K562 (cell line): ENCODE data around the gene FJX1.

Source experiments
- POLR2A ChIP-seq: fragments of 450-650 bp; conservative IDR thresholded peaks from 2 replicates; pipeline ENCODE4 v1.6.1; 2016
- POLR2AphosphoS5 ChIP-seq: IDR thresholded peaks from 2 replicates; pipeline ENCODE4 v1.6.1; 2011; ENCODE audit warnings: mild to moderate bottlenecking, low read depth, low read length, moderate library complexity; ENCODE audit not compliant: control insufficient read depth, insufficient read depth
- SMARCA5 ChIP-seq: fragments of 450-650 bp; IDR thresholded peaks from 2 replicates; pipeline ENCODE4 v1.6.1; 2016
- TF ChIP-seq, protein P1 (sequence below): fragments of 150-350 bp; conservative IDR thresholded peaks from 2 replicates; pipeline ENCODE4 v1.6.1; 2014; ENCODE audit warnings: low read length
- TF ChIP-seq, protein P2 (sequence below), 3 experiments: IDR thresholded peaks in 2 of 3; conservative IDR thresholded peaks in 1 of 3; 2 replicates each; pipeline ENCODE4 v1.5.1; 2011 to 2012; ENCODE audit warnings: low read length in 3 of 3, mild to moderate bottlenecking in 3 of 3, control low read depth in 2 of 3, improper control_type of control experiment in 1 of 3, inconsistent platforms in 1 of 3, low read depth in 1 of 3, mixed read lengths in 1 of 3, moderate library complexity in 1 of 3; ENCODE audit not compliant: insufficient read depth in 2 of 3
- TF ChIP-seq, protein P3 (sequence below): sonication (generic); formaldehyde crosslinking; IDR thresholded peaks from 2 replicates; pipeline ENCODE4 v1.8.1; 2022; ENCODE audit warnings: missing genetic modification reagents
- TF ChIP-seq, protein P4 (sequence below): fragments of 250-450 bp; sonication (Bioruptor Pico); IDR thresholded peaks from 2 replicates; pipeline ENCODE4 v1.8.0; 2022; ENCODE audit warnings: moderate library complexity, mild to moderate bottlenecking, inconsistent platforms
- TF ChIP-seq, protein P5 (sequence below), 2 experiments: fragments of 450-650 bp in 1 of 2; sonication (generic) in 1 of 2; formaldehyde crosslinking in 1 of 2; IDR thresholded peaks in 1 of 2; conservative IDR thresholded peaks in 1 of 2; 2 replicates each; pipeline versions ENCODE4 v1.6.1 to v1.8.1; 2016 to 2023; ENCODE audit warnings: mild to moderate bottlenecking in 2 of 2, moderate library complexity in 2 of 2, inconsistent platforms in 1 of 2, missing genetic modification reagents in 1 of 2

DNA sequence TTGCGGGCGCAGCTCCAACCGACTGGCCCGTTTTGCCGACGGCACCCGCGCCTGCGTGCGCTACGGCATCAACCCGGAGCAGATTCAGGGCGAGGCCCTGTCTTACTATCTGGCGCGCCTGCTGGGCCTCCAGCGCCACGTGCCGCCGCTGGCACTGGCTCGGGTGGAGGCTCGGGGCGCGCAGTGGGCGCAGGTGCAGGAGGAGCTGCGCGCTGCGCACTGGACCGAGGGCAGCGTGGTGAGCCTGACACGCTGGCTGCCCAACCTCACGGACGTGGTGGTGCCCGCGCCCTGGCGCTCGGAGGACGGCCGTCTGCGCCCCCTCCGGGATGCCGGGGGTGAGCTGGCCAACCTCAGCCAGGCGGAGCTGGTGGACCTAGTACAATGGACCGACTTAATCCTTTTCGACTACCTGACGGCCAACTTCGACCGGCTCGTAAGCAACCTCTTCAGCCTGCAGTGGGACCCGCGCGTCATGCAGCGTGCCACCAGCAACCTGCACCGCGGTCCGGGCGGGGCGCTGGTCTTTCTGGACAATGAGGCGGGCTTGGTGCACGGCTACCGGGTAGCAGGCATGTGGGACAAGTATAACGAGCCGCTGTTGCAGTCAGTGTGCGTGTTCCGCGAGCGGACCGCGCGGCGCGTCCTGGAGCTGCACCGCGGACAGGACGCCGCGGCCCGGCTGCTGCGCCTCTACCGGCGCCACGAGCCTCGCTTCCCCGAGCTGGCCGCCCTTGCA, 1.0 kb downstream of the FJX1 start:
- TF ChIP-seq POLR2A = no peak
- TF ChIP-seq, protein P1, sequence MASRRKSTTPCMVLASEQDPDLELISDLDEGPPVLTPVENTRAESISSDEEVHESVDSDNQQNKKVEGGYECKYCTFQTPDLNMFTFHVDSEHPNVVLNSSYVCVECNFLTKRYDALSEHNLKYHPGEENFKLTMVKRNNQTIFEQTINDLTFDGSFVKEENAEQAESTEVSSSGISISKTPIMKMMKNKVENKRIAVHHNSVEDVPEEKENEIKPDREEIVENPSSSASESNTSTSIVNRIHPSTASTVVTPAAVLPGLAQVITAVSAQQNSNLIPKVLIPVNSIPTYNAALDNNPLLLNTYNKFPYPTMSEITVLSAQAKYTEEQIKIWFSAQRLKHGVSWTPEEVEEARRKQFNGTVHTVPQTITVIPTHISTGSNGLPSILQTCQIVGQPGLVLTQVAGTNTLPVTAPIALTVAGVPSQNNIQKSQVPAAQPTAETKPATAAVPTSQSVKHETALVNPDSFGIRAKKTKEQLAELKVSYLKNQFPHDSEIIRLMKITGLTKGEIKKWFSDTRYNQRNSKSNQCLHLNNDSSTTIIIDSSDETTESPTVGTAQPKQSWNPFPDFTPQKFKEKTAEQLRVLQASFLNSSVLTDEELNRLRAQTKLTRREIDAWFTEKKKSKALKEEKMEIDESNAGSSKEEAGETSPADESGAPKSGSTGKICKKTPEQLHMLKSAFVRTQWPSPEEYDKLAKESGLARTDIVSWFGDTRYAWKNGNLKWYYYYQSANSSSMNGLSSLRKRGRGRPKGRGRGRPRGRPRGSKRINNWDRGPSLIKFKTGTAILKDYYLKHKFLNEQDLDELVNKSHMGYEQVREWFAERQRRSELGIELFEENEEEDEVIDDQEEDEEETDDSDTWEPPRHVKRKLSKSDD = no peak
- no peak for TF ChIP-seq SMARCA5
- no peak for TF ChIP-seq POLR2AphosphoS5
- TF ChIP-seq, protein P2, sequence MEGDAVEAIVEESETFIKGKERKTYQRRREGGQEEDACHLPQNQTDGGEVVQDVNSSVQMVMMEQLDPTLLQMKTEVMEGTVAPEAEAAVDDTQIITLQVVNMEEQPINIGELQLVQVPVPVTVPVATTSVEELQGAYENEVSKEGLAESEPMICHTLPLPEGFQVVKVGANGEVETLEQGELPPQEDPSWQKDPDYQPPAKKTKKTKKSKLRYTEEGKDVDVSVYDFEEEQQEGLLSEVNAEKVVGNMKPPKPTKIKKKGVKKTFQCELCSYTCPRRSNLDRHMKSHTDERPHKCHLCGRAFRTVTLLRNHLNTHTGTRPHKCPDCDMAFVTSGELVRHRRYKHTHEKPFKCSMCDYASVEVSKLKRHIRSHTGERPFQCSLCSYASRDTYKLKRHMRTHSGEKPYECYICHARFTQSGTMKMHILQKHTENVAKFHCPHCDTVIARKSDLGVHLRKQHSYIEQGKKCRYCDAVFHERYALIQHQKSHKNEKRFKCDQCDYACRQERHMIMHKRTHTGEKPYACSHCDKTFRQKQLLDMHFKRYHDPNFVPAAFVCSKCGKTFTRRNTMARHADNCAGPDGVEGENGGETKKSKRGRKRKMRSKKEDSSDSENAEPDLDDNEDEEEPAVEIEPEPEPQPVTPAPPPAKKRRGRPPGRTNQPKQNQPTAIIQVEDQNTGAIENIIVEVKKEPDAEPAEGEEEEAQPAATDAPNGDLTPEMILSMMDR (IDR thresholded peaks at IDR 0.05 in 2 of 3, conservative IDR thresholded peaks at IDR 0.05 in 1 of 3; ENCODE audit: insufficient read depth in 2 of 3, low read depth in 1 of 3, low read length in 3 of 3) = no peak
- TF ChIP-seq, protein P3, sequence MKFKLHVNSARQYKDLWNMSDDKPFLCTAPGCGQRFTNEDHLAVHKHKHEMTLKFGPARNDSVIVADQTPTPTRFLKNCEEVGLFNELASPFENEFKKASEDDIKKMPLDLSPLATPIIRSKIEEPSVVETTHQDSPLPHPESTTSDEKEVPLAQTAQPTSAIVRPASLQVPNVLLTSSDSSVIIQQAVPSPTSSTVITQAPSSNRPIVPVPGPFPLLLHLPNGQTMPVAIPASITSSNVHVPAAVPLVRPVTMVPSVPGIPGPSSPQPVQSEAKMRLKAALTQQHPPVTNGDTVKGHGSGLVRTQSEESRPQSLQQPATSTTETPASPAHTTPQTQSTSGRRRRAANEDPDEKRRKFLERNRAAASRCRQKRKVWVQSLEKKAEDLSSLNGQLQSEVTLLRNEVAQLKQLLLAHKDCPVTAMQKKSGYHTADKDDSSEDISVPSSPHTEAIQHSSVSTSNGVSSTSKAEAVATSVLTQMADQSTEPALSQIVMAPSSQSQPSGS (CRISPR knock-in tag) = no peak
- TF ChIP-seq, protein P4, sequence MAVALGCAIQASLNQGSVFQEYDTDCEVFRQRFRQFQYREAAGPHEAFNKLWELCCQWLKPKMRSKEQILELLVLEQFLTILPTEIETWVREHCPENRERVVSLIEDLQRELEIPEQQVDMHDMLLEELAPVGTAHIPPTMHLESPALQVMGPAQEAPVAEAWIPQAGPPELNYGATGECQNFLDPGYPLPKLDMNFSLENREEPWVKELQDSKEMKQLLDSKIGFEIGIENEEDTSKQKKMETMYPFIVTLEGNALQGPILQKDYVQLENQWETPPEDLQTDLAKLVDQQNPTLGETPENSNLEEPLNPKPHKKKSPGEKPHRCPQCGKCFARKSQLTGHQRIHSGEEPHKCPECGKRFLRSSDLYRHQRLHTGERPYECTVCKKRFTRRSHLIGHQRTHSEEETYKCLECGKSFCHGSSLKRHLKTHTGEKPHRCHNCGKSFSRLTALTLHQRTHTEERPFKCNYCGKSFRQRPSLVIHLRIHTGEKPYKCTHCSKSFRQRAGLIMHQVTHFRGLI (CRISPR knock-in tag) = no peak
- TF ChIP-seq, protein P5, sequence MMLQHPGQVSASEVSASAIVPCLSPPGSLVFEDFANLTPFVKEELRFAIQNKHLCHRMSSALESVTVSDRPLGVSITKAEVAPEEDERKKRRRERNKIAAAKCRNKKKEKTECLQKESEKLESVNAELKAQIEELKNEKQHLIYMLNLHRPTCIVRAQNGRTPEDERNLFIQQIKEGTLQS (IDR thresholded peaks at IDR 0.05) = no peak
- TF ChIP-seq, protein P5 (CRISPR knock-in tag; conservative IDR thresholded peaks at IDR 0.05) = no peak
